ENCODE results near the gene PSAP.

Gene PSAP

DNA sequence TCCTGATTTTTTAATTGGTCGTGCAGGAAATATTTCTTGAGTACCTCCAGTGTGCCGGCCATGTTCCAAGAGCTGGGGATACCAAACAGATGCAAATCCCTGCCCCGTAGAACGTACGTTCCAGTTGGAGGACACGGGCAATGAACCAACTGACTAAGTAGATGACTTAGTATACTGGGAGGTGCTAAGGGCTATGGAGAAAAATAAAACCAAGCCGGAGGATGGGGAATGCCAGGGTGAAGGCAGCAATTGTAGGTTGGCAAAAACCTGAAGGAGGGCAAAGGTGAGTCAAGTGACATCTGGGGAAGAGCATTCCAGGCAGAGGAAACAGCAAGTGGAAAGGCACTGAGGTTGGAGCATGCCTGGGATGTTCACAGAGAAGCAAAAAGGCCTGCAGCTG lies 70.9 kb downstream of the PSAP start:
- DNase-seq = no peak

DNA sequence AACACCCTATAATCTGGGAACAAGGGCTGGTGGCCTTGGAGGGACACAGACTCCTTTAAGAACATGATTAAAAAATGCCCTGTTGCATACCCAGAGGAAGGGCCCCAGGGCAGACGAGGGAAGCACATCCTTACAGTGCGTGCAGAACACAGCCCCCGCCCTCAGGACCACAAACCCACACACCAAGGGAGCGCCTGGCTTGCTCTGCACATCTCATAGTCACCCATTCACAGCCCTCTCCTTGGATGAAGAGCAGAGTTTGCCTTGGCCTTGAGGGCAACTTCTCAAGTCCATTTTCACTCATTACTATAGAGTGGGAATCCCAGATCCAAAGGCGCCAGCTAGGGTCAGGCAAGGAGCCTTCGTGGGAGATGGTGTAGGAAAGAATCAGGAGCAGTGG lies 71.4 kb downstream of the PSAP start:
- no peak for DNase-seq

DNA sequence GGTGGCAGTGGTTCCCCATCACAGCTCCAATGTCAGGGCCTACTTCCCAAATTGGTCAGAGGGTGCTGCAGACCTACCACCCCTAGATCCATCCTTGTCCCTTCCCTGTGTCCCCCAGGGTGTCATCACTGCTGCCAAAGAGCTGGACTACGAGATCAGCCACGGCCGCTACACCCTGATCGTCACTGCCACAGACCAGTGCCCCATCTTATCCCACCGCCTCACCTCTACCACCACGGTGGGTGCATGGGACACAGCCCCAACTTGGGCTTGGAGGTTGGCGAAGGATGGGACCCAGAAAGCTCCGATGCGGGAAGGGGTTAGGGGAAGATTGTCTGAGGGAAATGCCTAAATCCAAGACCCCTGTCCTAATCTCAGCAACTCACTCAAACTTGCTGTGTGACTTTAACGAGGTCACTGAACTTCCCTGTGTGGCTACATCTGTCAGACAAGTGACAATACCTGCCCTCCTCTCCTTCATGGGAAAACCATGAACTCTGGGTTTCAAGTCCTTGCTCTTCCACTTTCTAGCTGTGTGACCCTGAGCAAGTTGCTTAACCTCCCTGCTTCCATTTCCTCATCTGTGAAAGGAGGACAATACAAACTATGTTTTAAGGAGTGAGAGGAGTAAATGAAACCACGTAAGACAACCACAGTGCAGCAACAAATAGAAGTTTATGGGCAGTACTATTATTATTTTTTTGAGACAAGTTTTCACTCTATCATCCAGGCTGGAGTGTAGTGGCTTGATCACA lies 72.8 kb downstream of the PSAP start:
- no peak for DNase-seq

DNA sequence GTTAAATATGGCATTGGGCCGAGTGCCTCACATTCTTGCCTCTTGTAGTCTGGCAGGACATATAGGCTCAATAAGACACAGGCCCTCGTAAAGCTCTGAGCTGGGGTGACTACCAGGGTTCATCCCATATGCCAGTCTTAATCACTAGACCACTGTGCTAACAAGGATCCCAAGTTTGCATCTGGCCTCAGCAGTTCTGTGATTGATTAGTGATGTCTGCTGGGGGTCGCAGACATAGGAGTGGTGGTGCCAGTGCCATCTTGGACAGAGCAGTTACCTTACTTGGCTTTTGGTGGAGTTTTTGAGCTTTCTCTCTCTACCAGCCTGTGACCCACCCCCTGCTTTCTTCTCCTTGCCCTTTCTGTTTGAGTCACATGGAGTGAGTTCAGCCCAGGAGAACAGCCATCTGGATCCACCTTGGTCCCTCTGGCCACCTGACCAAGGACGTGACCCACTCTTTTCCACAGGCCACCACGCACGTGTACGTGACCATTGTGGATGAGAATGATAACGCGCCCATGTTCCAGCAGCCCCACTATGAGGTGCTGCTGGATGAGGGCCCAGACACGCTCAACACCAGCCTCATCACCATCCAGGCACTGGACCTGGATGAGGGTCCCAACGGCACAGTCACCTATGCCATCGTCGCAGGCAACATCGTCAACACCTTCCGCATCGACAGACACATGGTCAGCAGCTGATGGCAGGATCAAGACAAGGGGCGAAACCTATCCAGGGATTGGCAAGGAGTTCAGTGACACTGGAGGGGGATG lies 73.7 kb downstream of the PSAP start:
- DNase-seq = no peak

DNA sequence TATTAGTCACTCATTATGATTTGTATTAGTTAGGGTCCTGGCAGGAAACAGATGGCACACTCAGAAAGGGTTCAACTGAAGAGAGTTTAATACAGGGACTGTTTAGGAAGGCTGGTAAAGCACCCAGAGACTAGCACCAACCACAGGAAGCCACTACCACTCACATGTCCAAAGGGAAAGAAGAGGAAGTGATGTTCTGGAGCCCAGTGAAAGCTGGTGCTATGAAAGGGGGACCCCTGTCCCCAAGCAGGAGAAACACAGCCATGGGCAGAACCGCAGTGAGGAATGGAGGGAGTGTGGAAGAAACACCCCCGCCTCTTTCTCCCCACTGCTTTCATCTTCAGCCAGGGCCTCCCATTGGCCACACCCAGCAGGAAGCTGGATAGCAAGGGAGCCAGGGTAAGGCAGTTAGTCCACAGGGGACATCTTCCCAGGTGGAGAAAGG lies 74.5 kb downstream of the PSAP start:
- no peak for DNase-seq

DNA sequence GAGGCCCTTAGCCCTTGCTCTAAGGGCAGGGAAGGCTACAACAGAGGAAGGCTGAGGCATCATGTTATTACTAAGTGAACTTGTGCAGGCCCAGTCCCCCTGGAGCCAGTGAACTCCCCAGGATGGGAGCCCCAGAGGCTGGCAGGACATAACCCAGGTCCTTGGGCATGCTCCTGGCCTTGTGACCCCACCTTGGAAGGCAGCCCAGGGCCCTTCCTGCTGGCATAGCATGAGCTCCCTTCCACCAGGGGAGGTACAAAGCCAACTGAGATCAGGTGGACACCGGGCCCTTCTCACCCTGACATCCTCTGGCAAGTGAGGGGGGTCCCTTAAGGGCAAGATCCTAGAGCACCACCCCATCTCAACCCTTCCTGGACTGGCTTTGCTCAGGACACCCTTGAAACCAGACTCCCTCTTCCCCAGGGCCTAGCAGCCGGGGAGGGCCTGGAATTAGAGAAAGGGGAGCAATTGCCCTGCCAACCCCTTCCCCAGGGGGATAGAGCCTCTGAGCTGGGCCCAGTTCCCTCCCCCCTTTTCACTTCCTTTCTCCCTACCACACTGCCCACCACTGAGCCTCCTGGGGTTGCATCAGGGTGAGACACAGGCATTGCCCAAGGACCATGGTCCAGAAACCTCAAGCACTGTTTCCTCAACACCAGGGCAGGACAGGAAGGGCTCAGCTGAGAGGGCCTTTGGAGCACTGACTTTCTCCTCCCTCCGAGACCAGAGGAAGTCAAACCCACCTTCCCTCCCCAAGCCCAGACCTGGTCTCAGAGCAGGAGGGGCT lies 75.9 kb downstream of the PSAP start:
- DNase-seq = no peak

DNA sequence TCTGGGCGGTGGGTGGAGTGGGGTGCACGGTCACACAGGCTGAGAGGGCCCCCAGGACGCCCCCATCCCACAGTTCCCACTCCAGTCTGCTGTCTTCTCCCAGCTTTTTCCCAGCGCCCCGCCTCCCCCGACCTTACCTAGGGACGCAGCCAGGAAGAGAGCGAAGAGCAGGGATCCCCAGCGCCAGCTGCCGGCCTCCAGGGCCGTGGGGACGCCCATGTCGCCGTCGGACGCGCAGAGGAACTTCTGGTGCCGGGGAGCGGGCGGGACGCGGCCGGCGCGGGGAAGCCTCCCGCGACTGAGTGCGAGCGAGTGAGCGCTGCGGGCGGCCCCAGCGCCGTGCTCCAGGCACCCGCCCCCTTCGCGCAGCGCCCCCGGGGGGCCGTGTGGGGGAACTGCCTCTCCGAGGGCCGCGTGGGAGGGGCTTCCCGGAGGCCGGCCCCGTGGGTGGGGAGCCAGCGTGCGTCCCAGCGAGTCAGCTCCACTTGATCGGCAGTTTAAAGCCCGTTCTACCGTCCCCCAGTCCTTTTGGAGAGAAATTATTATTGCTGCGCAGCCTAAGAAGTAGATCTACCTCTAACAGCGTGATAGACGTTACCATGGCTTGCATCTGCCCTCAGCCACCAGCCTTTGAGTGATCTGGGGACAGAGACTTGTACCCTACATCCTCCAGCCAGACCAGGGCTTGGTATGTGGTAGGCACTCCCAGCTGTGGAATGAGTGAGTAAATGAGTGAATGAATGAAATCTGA lies 77.7 kb downstream of the PSAP start, which contains the start of gene VSIR:
VSIR (minus strand) TSS at position 300 of the 751 bp plus-strand sequence; CDS start at position 219, 81 bp downstream.
- peak; percentile 99 for DNase-seq

DNA sequence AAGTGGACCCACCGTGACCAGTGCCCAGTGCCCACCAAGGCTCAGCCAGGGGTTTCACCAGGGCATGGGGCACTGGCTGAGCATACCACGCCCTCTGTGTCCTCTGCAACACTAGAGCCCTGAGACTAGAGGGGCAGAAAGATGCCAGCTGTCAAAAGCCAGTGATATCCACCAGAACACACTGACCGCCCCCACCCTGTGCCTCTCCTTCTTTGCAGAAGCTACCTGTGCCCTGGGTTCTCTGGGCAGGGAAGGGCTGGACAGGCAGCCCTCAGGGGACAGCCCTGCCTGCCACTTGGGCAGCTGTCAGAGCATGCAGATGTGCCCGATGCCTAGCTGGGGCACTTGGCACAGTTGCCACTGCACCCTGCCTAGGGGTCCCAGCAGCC lies 78.2 kb downstream of the PSAP start:
- peak in 1 of 2 experiments; percentile 54 for DNase-seq

DNA sequence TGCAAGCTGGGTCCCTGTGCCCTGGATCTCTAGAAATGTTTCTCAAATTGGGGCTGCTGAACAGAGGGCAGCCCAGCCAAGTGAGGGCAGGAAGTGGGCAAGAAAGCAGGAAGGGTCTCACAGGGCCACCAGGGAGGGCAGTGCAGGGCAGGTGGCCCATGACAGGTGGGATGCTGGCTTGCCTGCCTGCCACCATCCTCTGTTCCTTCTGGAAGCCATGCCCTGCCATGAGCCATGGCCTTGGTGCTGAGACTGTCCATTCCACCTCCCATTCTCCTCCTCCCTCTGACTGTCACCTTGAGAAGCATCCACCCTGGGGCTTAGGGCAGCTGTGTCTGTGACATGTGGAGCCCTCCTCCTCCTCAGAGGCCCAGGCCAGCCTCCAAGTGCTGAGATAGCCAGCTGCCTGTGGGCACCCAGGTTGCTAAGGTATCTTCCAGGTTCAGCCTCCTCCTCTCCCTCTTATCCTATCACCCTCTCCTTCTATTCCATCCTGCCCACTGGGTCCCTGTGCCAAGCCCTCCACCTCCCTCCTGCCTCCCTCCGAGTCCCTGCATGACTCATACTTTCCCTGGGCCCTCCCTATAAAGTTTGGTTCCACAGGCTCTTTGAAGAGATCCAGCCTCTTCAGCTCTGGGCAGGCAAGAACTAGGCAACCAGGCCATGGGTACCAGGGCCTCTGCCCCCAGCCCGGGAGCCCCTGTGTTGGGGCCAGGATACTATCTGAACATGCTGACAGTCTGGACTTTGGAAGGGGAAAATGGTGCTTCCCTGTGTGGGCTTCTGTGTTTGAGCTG lies 79.0 kb downstream of the PSAP start:
- DNase-seq = peak; percentile 45 to 56

DNA sequence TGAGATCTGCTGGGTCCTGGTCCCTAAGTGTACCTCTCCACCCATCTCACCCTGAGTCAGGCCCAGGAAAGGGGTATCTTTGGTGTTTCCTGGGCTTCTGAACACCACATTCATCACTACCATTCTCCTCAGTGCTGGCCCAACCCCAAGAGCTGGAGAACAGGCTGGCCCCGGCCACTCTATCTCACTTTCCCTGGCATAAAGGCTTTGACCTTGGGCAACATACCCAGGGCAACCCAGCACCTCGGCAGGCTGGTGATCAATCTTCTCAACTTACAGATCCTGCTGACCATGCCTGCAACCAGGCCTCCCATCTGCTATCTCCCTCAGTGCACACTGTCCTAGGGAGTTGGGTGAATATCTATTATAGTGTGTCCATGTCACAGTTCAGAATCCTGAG lies 79.8 kb downstream of the PSAP start:
- DNase-seq = no peak

DNA sequence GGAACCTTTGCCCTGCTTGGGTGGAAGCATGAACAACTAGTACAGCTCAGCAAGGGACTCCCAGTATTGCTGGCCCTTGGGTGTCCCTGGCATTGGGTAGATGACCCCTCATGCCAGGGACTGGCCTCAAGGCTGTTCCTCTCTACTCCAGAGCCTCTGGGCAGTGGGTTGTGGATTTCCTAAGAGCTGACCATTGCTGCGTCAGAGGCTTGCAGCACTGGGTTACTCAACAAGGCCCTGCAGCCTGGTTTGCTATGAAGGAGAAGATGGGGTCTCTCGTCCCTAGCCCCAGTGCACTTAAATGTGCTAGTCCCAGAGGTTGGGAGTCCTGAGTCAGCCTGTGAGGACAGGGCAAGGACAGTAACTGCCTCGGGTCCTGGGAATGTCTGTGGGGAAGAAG lies 80.3 kb downstream of the PSAP start:
- DNase-seq = no peak

DNA sequence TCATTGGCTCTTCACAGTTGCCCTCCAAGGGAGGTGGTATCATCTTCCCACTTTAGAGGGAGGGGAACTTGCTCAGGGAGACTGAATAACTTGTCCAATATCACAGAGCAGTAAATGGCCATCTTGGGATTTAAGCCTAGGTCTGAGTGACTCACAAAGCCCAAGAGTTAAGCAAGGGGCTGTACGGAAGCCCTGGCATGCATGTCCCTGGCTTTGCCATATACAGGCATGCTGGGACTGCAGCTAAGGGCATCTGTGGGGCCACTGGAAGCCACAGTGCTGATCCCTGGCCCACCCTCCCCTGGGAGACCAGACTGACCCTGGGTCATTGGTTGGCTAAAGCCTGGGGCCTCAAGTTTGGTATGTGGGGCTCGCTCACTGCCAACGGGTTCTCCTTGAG lies 80.8 kb downstream of the PSAP start:
- DNase-seq = no peak

DNA sequence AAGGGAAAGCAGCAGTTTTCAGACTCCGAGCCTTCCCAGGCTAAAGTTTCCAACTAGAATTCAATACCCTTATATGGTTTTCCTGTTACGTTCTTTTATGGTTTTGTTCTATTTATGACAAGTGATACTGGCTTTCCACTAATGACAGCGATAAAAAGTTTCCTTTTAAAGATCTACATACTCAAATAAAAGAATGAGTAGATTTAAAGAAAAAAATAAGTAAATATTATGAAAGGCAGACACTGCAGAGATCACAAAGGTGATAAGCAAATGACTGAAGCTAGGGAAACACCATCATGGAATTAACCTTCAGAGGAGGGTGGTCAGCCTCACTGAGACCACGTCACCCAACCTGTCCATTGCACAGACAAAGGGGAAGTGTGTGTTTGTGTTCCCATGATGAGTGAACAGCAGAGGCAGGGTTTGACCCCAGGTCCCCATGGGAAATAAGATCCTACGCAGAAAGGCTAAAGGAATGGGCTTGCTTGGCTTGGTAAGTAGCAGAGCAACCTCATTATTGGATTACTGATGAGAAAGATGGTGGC lies 81.7 kb downstream of the PSAP start:
- DNase-seq = peak in 1 of 2 experiments; percentile 51

DNA sequence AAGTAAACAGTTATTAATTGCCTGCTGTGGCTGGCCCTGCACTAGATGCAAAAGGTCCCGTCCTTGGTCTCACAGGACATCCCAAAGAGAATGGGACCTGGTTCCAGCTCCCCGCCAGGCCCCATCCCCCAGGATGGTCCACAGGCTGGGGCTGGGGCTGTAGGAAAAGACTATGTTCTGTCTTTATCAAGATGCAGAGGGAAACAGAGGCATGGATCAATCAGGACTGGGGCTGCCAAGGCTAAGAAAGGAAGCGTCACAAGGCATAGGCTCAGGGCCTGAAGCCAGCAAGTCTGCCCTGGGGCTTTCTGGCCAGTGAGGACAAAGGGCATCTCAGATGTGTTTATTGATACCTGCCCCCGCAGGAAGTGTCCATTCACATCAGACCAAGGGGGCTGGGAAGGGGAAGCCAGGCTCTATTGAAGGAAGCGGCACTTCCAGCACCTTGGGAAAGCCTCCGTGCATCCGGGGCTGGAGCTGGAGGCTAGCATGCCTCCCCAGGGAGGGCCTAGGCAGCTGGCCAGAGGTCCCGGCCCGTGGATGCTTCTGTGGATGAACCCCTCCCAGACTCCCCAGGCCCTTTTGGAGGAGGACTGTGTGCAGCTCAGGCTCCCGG lies 83.5 kb downstream of the PSAP start:
- no peak for DNase-seq

DNA sequence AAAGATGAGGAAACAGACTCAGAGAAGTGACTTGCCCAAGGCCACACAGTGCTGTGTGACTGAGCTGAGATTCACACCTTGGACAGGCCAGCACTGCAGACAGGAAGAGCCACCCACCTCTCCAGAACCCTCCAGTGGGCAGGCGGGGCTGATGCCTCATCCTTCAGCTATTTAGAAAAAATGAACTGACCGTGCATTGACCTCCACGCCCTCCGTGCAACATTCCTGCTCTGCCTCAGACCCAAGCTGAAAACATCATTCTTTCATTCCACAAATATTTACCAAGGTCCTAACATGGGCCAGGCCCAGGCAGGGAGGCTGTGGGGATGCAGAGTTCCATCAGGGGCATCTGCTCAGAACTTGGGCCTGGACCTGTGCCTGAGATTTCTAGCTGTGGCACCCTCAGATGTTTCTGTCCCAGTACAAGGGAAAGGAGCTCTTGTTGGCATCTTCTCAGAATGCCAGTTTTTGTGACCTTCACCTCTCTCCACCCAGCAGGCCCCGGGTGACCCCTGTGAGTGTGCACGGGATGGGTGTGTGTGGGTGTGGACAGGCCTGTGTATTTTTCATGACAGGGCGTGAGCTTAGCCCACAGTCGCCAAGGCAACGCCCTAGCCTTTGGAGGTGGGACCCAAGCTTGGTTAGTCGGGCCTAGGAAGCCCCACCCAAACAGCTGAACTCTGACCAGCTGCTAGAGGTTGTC lies 84.2 kb downstream of the PSAP start:
- peak; percentile 44 to 52 for DNase-seq

All from activated T-cell treated with anti-CD3 and anti-CD28 coated beads, Interleukin-2, amount 50 U/mL, for 48 hours (primary cell).